Dendritic cell treated with granulocyte-macrophage colony-stimulating factor and Interleukin-4, amounts not matched to agents 40 ng/mL and 50 ng/mL, for 4 days (primary cell): ENCODE data around the gene PROCR.
"Not testable (repeated sequence)": the region's sequence is repeated elsewhere in the genome, so short reads cannot be mapped to it uniquely, and the experiment has no call there.

ENCODE experiments used
- H3K27ac Mint-ChIP-seq: one replicate; pipeline ENCODE4 v1.8.0; 2022; ENCODE audit warnings: mild to moderate bottlenecking, mixed read lengths
- H3K27me3 Mint-ChIP-seq: one replicate; pipeline ENCODE4 v1.8.0; 2022; ENCODE audit warnings: mild to moderate bottlenecking, mixed read lengths
- H3K36me3 Mint-ChIP-seq: one replicate; pipeline ENCODE4 v1.8.0; 2022; ENCODE audit warnings: low read depth, mixed read lengths
- H3K4me1 Mint-ChIP-seq: one replicate; pipeline ENCODE4 v1.8.0; 2022; ENCODE audit warnings: low read depth, mixed read lengths
- H3K4me3 Mint-ChIP-seq: one replicate; pipeline ENCODE4 v1.8.0; 2022; ENCODE audit warnings: mild to moderate bottlenecking, moderate library complexity, mixed read lengths
- H3K9me3 Mint-ChIP-seq: one replicate; pipeline ENCODE4 v1.8.0; 2022; ENCODE audit warnings: mixed read lengths
- intact Hi-C: fragments of 100-400 bp; cut with micrococcal nuclease; formaldehyde crosslinking; loops from one replicate; pipeline ENCODE4 v1.15.0; 2022

The PROCR gene

GRCh38 chr20:35146920-35147574, 24.8 kb upstream of the PROCR start, which contains the start of gene EDEM2:
EDEM2 (minus strand) TSS chr20:35147336; CDS start chr20:35147258, 78 bp downstream.
- no peaks in the 10 kb centered on the region for H3K9me3 Mint-ChIP-seq
- H3K4me1 Mint-ChIP-seq, result peaks cover 46% of the 10 kb centered on the region
- peak within 1 kb of the TSS; percentile 96 for H3K27ac Mint-ChIP-seq
- H3K4me3 Mint-ChIP-seq, result peak within 1 kb of the TSS; percentile 84
- H3K27me3 Mint-ChIP-seq, result no peaks in the 10 kb centered on the region
- intact Hi-C loops, result loop anchor here (5.0 kb wide), 1 partner anchor 55 kb away; the partner anchor contains the start of gene TRPC4AP
- peaks cover 35% of the 10 kb centered on the region for H3K36me3 Mint-ChIP-seq

- Mint-ChIP-seq H3K4me1 (peaks cover 46% of the 10 kb centered on the region), H3K27ac (peak overlapping the region; percentile 96), H3K36me3 (peaks cover 30% of the 10 kb centered on the region), H3K4me3 (peak overlapping the region; percentile 84)
- not testable (repeated sequence) for H3K9me3 Mint-ChIP-seq, H3K27me3 Mint-ChIP-seq
- intact Hi-C loops, result loop anchor here (5.0 kb wide), 1 partner anchor 55 kb away; the partner anchor contains the start of gene TRPC4AP
Observed at GRCh38 chr20:35147575-35148071, 24.2 kb upstream of the PROCR start.

DNA sequence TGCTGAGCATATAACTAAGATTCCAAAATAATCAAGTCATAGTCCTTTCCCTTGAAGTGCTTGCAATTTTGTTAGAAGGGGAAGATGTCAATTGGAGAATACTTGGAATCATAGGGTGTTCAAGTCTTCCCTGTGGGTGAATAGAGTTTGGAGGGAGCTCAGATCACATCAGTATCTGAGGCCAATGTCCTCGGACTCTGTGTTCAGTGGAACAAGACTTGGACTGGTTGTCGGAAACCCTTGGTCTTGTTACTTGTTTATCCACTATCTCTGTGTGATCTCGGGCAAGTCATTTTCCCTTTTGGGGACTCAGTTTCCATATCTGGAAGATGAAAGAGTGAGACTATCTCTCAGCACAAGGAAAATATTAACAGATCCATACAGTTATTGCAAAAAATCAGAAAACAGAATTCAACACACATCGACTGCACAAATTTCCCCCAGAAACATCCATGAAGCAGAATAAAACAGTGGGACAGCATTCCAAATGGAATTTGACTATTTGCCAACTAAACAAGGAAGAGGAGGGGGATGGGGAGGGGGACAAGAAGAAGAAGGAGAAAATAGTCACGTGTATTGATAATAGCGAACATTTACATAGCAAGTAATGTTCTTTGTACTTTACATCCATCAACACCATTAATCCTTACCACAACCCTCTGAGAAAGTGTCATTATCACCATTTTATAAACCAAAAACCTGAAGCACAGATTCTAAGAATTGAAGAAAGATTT, 20.9 kb upstream of the PROCR start:
- H3K9me3 Mint-ChIP-seq, result no peaks in the 10 kb centered on the region
- no peak overlapping the region for H3K27ac Mint-ChIP-seq
- peaks cover 32% of the 10 kb centered on the region for H3K4me1 Mint-ChIP-seq
- no peaks in the 10 kb centered on the region for H3K27me3 Mint-ChIP-seq
- H3K4me3 Mint-ChIP-seq, result no peak overlapping the region
- intact Hi-C loops, result no loop called here
- peaks cover 14% of the 10 kb centered on the region for H3K36me3 Mint-ChIP-seq

DNA sequence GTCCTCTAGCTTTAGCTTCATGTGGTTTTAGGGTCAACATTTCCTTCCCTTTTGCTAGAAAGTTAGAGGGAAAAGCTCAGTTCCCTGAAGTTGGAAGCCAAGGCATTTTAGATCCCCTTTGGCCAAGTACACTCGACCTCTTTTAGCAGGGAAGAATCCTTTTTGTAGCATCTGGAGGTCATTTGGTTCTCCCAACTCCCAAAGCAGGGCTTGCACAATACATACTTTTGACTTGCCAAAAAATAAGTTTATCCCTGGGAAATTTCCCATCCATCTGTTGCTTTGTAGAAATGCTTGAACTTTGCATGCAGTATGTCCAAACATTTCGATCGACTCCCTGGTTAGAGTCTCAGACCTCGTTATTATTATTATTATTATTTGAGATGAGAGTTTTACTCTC, 20.1 kb upstream of the PROCR start:
- intact Hi-C loops, result no loop called here
- Mint-ChIP-seq H3K36me3 (peaks cover 11% of the 10 kb centered on the region), H3K4me3 (no peak overlapping the region), H3K27ac (no peak overlapping the region), H3K27me3 (no peaks in the 10 kb centered on the region), H3K9me3 (no peaks in the 10 kb centered on the region), H3K4me1 (peaks cover 26% of the 10 kb centered on the region)

DNA sequence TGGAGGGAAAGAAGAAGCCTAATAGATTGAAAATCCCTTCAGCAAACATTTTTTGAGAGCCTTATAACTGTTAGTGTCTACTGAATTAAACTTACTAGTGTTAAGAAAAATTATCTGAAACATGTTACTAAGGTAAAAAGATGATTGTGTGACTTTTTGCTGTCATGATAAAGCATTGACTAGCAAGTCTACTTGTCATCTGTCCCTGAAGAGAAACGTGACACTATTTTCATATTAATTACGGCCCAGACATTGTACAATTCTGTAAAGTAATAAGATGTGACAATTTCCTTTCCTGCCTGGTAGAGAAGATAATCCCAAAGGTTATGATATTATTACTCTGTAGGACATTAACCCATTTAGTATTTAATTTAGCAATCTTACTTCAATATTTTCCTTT, 15.9 kb upstream of the PROCR start:
- Mint-ChIP-seq H3K9me3 (no peaks in the 10 kb centered on the region), H3K4me1 (peaks cover 12% of the 10 kb centered on the region), H3K36me3 (no peaks in the 10 kb centered on the region), H3K27ac (no peak overlapping the region), H3K4me3 (no peak overlapping the region), H3K27me3 (no peaks in the 10 kb centered on the region)
- intact Hi-C loops, result no loop called here

DNA sequence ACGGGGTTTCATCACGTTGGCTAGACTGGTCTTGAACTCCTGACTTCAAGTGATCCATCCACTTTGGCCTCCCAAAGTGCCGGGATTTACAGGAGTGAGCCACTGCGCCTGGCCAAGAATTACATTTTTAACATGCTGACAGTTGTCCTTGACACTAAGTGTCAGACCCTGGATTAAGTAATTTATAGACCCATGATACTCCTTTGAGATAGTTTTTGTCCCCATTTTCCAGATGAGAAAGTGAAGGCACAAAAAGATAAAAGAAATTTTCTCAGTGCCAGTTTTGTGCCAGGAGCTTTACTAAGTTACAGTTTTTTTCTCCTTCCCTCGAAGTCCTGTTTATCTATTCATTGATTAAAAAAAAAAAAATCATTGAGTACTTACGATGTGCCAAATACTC, 14.9 kb upstream of the PROCR start:
- intact Hi-C loops, result no loop called here
- Mint-ChIP-seq H3K9me3 (no peaks in the 10 kb centered on the region), H3K4me3 (no peak overlapping the region), H3K36me3 (no peaks in the 10 kb centered on the region), H3K27ac (no peak overlapping the region), H3K27me3 (no peaks in the 10 kb centered on the region), H3K4me1 (peaks cover 13% of the 10 kb centered on the region)

- peaks cover 24% of the 10 kb centered on the region for H3K4me1 Mint-ChIP-seq
- intact Hi-C loops, H3K4me3 Mint-ChIP-seq, H3K36me3 Mint-ChIP-seq, H3K9me3 Mint-ChIP-seq, H3K27ac Mint-ChIP-seq, H3K27me3 Mint-ChIP-seq: not testable (repeated sequence)
Observed at GRCh38 chr20:35160341-35160740, 11.5 kb upstream of the PROCR start.

DNA sequence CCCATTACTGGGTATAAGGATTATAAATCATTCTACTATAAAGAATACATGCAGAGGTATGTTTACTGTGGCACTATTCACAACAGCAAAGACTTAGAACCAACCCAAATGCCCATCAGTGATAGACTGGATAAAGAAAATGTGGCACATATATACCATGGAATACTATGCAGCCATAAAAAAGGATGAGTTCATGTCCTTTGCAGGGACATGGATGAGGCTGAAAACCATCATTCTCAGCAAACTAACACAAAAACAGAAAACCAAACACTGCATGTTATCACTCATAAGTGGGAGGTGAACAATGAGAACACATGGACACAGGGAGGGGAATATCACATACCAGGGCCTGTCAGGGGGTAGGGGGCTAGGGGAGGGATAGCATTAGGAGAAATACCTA, 7.3 kb upstream of the PROCR start:
- H3K4me1 Mint-ChIP-seq, result peaks cover 35% of the 10 kb centered on the region
- H3K27ac Mint-ChIP-seq, H3K27me3 Mint-ChIP-seq, H3K4me3 Mint-ChIP-seq, H3K36me3 Mint-ChIP-seq, intact Hi-C loops, H3K9me3 Mint-ChIP-seq: not testable (repeated sequence)

DNA sequence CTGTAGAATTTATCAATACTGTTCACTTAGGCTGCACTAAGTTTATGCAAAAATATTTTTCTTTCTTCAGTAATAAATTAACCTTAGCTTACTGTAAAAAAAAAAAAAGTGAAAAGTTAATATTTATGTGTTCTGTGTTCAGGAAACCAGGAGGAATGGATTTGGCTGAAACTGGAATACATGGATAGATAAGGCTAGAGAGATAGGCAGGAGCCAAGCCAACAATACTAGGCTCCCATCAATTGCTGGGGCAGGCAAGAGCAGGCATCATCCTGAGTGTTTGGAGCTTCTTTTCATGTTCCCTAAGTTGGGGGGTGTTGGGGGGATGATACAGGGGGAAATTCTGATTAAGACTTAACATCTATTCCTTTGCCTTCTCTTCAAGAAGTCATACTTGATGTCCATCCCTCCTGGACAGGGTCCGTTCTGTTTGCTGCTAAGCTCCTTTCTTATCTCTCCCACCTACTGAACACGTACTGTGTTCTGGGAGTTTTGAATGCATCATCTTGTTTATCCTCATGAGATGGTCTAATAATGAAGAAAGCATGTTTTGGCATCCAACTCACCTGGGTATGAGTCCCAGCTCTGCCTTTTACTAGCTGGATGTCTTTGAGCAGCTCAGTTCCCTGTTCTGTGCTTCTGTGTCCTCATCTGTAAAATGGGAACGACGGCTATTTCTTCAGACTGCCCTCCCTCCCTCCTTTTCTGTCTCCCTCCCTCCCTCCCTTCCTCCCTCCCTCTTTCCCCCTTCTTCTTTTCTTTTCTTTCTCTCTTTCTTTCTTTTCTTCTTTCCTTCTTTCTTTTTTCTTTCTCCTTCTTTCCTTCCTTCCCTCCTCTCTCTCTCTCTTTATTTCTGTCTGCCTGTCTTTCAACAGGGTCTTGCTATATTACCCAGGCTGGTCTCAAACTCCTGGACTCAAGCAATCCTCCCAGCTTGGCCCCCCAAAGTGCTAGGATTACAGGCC, 6.4 kb upstream of the PROCR start:
- Mint-ChIP-seq H3K27me3 (peaks cover 3% of the 10 kb centered on the region), H3K27ac (peak overlapping the region; percentile 54), H3K9me3 (no peaks in the 10 kb centered on the region), H3K36me3 (no peaks in the 10 kb centered on the region), H3K4me3 (no peak overlapping the region), H3K4me1 (peaks cover 34% of the 10 kb centered on the region)
- intact Hi-C loops, result no loop called here

GRCh38 chr20:35166242-35166830, 5.5 kb upstream of the PROCR start:
- intact Hi-C loops, result no loop called here
- H3K27ac Mint-ChIP-seq, result peak overlapping the region; percentile 54
- H3K36me3 Mint-ChIP-seq, result no peaks in the 10 kb centered on the region
- H3K4me1 Mint-ChIP-seq, result peaks cover 29% of the 10 kb centered on the region
- H3K27me3 Mint-ChIP-seq, result peaks cover 3% of the 10 kb centered on the region
- H3K9me3 Mint-ChIP-seq, result no peaks in the 10 kb centered on the region
- no peak overlapping the region for H3K4me3 Mint-ChIP-seq

GRCh38 chr20:35167787-35168186, 4.1 kb upstream of the PROCR start:
- peaks cover 7% of the 10 kb centered on the region for H3K27me3 Mint-ChIP-seq
- no peaks in the 10 kb centered on the region for H3K9me3 Mint-ChIP-seq
- H3K4me3 Mint-ChIP-seq, result no peak overlapping the region
- no peaks in the 10 kb centered on the region for H3K36me3 Mint-ChIP-seq
- intact Hi-C loops, result no loop called here
- no peak overlapping the region for H3K27ac Mint-ChIP-seq
- peaks cover 29% of the 10 kb centered on the region for H3K4me1 Mint-ChIP-seq

DNA sequence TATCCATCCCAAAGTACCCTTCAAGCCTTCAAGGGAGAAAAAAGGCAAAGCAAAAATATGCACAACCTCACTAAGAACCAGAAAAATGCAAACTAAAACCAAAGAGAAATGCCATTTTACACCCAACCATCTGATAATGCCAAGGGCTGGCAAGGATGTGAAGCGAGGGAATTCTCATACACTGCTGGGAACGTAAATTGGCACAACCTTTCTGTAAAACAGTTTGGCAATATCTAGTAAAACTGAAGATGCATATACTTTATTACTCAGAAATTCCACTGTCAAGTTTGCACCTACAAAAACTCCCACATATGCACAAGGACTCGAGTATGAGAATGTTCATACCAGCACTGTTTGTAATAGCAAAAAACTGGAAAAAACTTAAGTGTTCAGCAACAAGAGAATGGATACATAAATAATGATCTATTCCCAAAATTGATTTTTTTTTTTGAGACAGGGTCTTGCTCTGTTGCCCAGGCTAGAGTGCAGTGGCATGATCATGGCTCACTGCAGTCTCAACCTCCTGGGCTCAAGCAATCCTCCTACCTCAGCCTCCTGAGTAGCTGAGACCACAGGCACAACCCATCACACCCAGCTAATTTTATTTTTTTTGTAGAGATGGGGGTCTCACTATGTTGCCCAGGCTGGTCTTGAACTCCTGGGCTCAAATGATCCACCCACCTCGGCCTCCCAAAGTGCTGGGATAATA, 3.0 kb upstream of the PROCR start:
- H3K27me3 Mint-ChIP-seq, H3K36me3 Mint-ChIP-seq, intact Hi-C loops, H3K27ac Mint-ChIP-seq, H3K4me3 Mint-ChIP-seq, H3K9me3 Mint-ChIP-seq: not testable (repeated sequence)
- peaks cover 29% of the 10 kb centered on the region for H3K4me1 Mint-ChIP-seq

GRCh38 chr20:35171438-35171752, 477 bp upstream of the PROCR start:
- Mint-ChIP-seq H3K27me3 (peaks cover 8% of the 10 kb centered on the region), H3K27ac (peak overlapping the region; percentile 29), H3K4me1 (peaks cover 21% of the 10 kb centered on the region), H3K4me3 (peak overlapping the region; percentile 63), H3K36me3 (peaks cover 6% of the 10 kb centered on the region), H3K9me3 (no peaks in the 10 kb centered on the region)
- intact Hi-C loops, result no loop called here
